Stimulated activated CD8-positive, alpha-beta memory T cell treated with anti-CD3 and anti-CD28 coated beads, Interleukin-7, amount 100 ng/mL, for 4 hours (primary cell): ENCODE results near the gene LGALS9B.
"Not testable (repeated sequence)": the region's sequence is repeated elsewhere in the genome, so short reads cannot be mapped to it uniquely, and the experiment has no call there.

Experiments used
- DNase-seq, 2 donors: peaks; one replicate each; pipeline ENCODE4 v3.0.0-alpha.2; 2020; ENCODE audit warnings: low read depth in 2 of 2

Gene LGALS9B

DNA sequence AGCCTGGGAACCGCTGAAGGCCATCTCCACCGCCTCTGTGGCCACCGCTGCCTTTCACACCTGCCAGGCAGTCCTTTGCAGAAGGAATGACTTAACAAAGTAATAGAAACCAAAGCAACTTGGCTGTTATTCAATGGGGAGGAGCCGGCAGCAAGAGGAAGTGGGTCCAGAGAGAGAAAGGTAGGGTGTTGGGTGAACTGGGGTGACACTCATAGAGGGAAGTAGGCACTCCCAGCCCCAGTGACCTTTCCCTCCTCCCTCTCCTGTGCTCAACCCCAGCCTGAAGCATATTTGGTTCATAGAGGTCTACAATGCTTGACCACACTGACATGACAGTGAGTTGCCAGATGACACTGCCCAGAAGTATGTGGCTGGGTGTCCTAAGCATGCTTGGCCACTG is at the start of gene LGALS9B:
Gene LGALS9B (minus strand): TSS at position 93 of the 400 bp plus-strand sequence. CDS start 69 bp downstream, at position 24.
- DNase-seq, result not testable (repeated sequence)

GRCh38 chr17:20516986-20517385 is 49.6 kb upstream of the LGALS9B start:
- not testable (repeated sequence) for DNase-seq

DNA sequence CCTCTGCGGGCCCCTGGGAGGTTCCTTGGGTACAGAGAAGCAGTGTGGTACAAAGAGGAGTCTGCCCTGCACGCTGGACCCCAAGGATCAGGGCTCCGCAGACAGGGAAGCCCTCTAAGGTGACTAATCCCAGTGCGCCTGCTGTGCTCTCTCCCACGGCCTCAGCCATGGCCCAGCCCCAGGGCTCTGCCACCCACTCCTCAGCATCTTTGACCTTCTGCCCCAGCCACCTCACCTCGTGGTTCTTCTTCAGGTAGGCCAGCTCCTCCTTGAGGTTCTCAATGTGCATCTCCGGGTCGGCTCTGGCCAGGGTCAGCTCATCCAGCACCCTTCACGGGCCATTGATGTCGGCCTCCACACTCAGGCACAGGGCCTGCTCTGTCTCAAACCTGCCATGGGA is 47.8 kb upstream of the LGALS9B start:
- DNase-seq, result not testable (repeated sequence)

DNA sequence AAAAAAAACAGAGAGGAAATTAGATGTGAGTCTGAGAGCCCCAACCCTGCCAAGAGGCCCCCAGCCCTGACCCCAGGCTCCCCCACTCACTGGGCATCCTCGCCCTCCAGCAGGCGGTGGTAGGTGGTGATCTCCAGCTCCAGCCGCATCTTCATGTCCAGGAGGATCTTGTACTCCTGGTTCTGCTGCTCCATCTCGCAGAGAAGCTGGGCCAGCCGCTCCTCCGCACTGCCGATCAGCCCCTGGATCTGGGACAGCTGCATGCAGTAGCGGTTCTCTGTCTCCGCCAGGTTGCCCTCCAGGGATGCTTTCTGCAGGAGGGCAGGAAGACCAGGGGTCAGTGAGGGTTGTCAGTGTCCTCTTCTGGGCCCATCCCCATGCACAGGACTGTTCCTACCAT is 46.2 kb upstream of the LGALS9B start:
- DNase-seq, result not testable (repeated sequence)

DNA sequence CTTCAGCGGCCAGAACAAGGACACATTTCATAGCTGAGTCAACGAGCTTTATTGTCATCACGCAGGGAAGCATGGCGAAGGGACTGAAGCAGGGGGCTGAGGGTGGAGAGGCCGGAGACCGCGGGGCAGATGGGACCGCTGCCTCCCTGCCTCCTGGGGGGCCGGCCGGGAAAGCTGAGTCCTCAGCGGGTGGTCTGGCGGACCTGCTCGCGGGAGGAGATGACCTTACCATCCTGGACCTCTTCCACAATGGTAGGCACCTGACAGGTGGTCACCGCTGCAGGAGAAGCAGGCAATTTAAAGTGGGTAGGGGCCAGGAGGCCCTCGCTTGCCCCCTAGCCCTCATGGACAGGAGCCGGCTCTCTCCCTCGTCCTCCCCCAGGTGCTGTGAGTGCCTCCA is 45.0 kb upstream of the LGALS9B start:
- not testable (repeated sequence) for DNase-seq

DNA sequence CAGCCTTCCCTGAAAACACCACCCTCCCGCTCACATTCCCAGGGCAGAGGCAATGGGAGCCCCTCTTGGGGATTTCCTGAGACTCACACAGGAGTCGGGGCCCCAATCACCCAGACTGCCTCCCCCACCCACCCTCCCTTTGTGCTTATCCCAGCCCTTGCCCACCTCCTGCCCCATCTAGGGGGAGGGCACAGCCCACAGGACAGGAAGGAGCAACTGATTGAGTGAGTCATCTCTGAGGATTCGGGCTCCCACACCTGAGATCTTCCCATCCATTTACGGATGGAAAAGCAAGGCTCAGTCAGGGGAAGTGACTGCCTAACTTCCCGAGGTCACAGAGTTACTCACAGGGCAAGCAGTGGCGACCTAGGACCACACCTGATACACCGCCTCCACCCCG is 44.4 kb upstream of the LGALS9B start:
- not testable (repeated sequence) for DNase-seq

- DNase-seq, result not testable (repeated sequence)
Observed at GRCh38 chr17:20505333-20505732, 38.0 kb upstream of the LGALS9B start.

DNA sequence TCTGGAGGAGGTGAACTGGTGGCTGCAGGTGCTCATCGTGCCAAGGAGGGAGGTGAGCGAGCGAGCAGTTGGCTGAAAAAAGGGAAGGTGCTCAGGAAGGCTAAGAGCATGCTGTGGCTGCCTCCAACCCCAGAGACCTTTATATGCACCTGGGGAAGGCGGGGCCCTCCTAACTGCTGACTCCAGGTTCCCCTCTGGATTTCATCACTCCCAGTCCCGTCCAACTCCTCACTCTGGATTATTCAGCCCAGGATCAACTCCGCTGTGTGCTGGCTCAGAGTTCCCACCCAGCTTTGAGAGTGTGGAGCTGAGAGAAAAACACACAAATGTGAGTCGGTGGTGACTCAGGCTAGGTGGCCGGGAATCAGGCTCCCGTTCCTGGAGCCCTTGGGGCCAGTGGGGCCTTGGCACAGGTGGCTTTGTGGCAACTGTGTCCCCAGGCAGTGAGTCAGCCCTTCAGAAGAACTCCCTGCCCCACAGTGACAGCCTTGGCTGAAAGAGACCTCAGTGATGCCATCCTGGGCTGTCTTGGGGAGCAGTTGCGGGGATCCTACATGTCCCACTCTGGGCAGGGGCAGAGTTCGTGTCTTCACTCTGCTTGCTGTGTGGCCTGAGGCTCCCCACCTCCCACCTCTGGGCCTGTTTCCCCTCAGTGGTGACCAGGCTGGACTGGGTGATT is 37.2 kb upstream of the LGALS9B start:
- DNase-seq, result not testable (repeated sequence)

- not testable (repeated sequence) for DNase-seq
Observed at GRCh38 chr17:20501896-20502295, 34.6 kb upstream of the LGALS9B start.

DNA sequence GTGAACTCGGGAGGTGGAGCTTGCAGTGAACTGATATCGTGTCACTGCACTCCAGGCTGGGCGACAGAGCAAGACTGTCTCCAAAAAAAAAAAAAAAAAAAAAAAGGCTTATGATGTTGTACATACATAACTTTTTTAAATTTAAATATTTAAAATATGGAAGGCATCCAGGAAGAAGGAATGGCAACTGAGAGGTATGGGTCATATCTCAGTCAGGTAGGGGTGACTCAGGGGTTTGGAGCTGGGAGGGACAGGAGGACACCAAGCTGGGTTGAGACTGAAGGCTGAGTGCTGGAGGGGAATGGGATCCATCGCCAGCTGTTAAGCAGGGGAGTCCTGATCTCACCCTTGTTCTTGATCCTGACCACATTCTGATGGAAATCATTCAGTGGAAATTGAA is 33.0 kb upstream of the LGALS9B start:
- not testable (repeated sequence) for DNase-seq

- not testable (repeated sequence) for DNase-seq
Observed at GRCh38 chr17:20495420-20495819, 28.1 kb upstream of the LGALS9B start.

- DNase-seq, result not testable (repeated sequence)
Observed at GRCh38 chr17:20494735-20495134, 27.4 kb upstream of the LGALS9B start.

DNA sequence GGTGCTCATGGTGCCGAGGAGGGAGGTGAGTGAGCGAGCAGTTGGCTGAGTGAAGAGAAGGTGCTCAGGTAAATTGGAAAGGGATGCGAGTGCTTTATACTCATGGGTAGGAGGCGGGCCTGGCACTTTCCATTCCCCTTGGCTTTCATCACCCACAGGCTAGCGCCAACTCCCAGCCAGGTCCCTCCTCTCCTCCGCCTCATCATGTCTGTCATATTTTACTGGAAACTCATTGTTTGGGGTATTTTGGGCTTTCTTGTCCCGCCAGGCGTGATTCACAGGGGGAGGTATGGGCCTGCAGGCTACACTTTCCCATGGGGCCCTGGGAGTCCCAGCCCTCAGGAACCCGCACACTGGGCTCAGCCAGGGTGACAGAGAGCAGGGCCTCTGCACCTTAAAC is 26.8 kb upstream of the LGALS9B start:
- DNase-seq, result not testable (repeated sequence)

DNA sequence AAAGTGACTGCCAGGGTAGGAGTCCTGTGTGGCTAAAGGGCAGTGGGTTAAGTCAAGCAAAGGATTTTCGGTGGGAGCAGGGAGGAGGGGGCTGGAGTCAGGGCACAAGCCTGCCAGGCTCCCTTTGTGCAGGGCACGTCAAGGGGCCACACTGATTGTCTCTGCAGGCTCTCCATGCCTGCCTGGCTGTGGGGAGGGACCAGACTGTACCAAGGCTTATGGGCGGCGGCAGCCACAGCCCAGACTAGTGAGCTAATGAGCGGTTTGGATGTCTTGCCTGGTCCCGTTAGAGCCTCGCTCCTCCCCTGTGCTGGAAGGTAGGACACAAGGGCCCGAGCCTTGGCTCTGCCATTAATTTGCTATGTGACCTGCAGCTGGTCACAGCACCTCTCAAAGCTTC is 25.6 kb upstream of the LGALS9B start:
- DNase-seq, result not testable (repeated sequence)

DNA sequence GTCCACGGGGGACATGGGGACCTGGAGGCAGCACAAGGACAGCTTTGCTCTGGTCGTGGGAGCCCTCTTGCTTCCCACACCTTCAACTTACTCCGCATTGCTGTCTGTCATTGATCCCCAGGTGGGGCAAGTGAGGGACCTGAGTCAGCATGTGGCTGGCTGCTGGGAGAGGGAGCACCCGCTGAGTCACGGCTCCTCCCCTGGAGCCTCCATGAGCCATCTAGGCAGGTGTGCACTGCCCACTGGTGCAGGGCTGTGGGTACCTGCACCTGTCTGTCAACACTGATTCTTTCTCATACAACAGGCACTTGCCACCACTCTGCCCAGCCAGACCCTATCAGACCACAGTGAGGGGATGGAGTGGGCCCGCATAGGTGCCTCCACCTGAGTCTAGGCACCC is 24.8 kb upstream of the LGALS9B start:
- not testable (repeated sequence) for DNase-seq

- DNase-seq, result not testable (repeated sequence)
Observed at GRCh38 chr17:20484930-20485329, 17.6 kb upstream of the LGALS9B start.

DNA sequence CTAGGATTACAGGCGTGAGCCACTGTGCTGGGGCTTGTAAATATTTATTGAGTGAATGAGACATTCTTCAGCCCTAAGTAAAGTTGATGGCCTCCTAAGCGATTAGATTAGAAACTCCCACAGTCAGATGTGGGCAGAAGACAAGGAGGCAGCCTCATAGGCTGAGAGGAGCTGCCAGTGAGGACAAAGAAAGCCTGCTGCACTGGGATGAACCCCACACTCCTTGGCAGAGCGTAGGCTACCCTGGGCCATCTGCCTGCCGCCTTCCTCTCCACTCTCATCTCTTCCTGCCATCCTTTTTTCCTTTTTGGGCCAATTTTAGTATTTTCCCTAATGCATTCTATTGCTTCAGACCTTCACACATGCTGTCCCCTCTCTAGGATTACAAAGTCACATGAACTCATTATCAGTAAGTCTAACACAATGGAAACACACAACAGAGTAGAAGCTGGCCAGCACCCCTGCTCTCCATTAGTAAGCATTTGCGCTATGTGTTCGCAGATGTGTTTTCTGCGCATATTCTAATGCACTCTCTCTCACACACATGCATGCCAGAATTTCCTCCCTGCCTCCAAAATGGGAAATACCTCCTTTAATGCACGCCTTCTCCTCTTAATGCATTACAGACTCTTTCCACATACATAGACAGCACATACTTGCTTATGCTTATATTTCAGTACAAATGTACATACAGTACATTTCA is 12.7 kb upstream of the LGALS9B start:
- DNase-seq, result not testable (repeated sequence)

- not testable (repeated sequence) for DNase-seq
Observed at GRCh38 chr17:20477398-20478071, 10.2 kb upstream of the LGALS9B start.

DNA sequence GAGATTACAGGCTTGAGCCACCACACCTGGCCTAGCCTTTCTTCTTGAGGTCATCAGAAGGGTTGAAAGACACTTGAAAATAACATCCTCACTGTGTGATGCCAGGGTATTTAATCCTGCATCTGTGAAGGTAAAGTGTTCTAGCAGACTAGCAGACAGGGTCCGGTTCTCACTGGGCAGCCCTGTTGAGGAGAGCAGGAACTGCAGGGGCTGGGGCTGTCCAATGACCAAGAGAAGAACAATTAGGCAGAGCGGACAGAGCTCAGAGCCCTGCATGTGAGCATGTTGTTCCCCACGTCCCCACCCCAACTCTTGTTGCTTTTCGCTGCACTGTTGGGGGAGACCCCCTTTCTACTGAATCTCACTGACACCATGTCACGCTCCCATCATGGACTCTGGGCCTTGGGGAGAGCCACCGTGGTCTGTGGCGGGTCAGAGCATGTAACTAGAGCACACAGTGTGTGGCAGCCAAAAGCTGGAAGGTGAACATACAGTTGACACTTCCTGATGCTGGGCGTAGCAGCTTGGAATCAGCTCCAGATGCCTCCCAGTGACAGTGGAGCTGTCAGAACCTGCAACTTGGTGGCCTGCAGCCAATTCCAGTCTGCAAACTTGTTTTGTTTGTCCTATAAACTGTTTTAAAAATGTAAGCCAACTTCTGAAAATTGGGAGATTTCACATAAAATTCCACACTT is 7.9 kb upstream of the LGALS9B start:
- not testable (repeated sequence) for DNase-seq

GRCh38 chr17:20474081-20474480 is 6.7 kb upstream of the LGALS9B start:
- not testable (repeated sequence) for DNase-seq

DNA sequence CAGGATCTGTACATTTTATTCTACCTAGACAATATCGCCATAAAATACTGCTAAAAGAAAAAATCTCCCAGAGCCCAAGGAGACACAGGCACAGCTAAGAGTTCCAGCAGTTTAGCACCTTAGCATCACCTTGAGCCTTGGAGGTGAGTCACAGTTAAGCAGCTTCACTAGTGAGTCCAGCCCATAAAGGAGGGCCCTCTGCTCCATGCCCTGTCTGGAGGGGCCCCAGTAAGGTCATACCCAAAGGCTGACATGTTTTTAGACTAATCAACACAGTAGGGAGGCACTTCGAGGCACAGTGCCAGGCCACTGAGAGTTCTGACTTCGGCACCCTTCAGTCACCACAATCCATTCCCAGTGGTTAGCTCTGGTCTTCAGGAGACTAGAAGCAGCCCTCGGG is 2.6 kb upstream of the LGALS9B start:
- not testable (repeated sequence) for DNase-seq

DNA sequence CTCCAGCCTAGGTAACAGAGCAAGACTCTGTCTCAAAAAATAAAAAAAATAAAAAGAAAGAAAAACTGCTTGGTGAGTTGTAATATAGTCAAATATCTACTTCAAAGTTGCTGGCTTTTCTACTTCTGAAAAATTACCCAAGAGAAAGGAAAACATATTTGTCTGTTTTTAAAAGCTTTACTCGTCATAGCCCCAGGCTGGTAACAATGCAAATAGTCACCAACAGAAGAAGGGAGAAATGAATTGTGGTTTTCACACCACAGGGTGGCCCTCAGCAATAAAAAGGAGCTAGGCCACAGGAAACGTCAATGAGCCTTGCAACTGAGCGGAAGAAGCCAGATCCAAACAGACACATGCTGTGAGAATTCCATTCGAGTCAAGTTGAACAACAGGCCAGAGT is 1.8 kb upstream of the LGALS9B start:
- not testable (repeated sequence) for DNase-seq
